ENCODE measurements around the gene MRPL10. TPM values are rescaled to one million over a fixed set of nuclear protein-coding genes. Genes with fewer than 3 reads are reported as not detected.

Gene MRPL10
- polyA plus RNA-seq, 2 of the 4 experiments (the other 2 are of a cell fraction): 62.8 to 97.7 TPM

GRCh38 chr17:47848198-47848513, 16.8 kb upstream of the MRPL10 start (continued):
- TF ChIP-seq FOSB (CRISPR knock-in tag; IDR thresholded peaks at IDR 0.05) (no peak), BCL3 (IDR thresholded peaks at IDR 0.05) (no peak), HMGXB4 (CRISPR knock-in tag; IDR thresholded peaks at IDR 0.05; ENCODE audit: borderline replicate concordance) (no peak), RARB (CRISPR knock-in tag; IDR thresholded peaks at IDR 0.05) (no peak), NPAS2 (CRISPR knock-in tag; IDR thresholded peaks at IDR 0.05; ENCODE audit: borderline replicate concordance) (no peak), MAZ (IDR thresholded peaks at IDR 0.05; ENCODE audit: borderline replicate concordance, low read depth, low read length) (no peak), EP300 (IDR thresholded peaks at IDR 0.05) (no peak)

DNA sequence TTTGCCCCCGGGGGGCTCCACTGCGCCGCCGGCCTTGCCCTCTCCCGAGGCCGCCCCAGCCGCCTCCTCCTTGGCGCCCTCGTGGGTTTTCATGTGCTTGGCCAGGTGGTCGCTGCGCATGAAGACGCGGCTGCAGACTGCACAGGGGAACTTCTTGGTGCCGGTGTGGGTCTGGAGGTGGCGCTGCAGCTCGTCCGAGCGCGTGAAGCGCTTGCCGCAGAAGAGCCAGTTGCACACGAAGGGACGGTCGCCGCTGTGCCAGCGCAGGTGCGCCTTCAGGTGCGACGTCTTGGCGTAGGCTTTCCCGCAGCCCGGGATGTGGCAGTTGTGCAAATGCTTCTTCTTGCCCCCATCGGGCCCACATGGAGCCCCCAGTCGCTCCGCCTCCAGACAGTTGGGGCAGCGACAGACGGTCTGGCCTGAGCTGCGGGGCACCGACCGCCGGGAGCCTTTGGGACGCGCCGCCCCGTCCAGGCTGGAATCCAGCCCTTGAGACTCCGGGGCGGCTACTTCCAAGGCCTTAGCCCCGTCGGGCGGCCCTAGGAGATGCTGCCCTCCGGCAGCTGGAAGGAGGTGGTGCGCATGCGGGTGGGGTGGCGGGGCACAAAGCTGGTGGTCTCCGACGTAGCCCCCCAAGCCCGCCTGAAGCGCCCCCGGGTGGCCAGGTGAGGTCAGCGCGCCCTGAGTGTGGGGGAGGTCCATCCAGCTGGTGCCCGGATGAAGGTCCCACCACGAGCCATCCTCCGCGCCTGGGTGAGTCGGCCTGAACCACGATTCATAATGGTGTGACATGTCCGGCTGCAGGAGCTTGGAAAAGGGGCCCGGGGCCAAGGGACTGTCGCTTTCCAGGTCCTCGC, 16.2 kb upstream of the MRPL10 start:
- ChIA-PET POLR2A (interaction anchor here (1.1 kb wide), 1 partner anchor 48 kb away, joined by 3 read pairs; no protein-coding TSS in a partner anchor), CTCF (interaction anchor here (0.6 to 36.3 kb wide), 16 partner anchors 10 to 1143 kb away, joined by 3 to 1860 read pairs (median 6); partner anchors contain the start of genes LRRC46, MRPL10, OSBPL7 and SP2)
- ATAC-seq (no peak), FAIRE-seq (no peak), DNase-seq (ENCODE audit: low read depth in 1 of 2, low spot score in 1 of 2) (no peak)
- Histone ChIP-seq H3K4me1 (peaks cover 27% of the 10 kb centered on the region), H3K27ac (no peak overlapping the region), H3K9me3 (no peaks in the 10 kb centered on the region), H3K4me3 (no peak overlapping the region), H3K4me2 (no peak overlapping the region)
- 85% methylated on average over 56 of the region's 71 CpGs for WGBS (ENCODE audit: missing lambda C conversion rate)
- TF ChIP-seq ATOH8 (CRISPR knock-in tag; IDR thresholded peaks at IDR 0.05; ENCODE audit: low read depth): no peak
- TF ChIP-seq CBX8 (IDR thresholded peaks at IDR 0.05): no peak
- TF ChIP-seq JUNB (IDR thresholded peaks at IDR 0.05): no peak
- no peak for TF ChIP-seq FOSL2 (IDR thresholded peaks at IDR 0.05)
- TF ChIP-seq FOSL2 (CRISPR knock-in tag; IDR thresholded peaks at IDR 0.05): no peak
- TF ChIP-seq ESRRA (IDR thresholded peaks at IDR 0.05; ENCODE audit: borderline replicate concordance, low read length): no peak
- TF ChIP-seq POLR2AphosphoS2 (conservative IDR thresholded peaks at IDR 0.05; ENCODE audit: low read length): no peak
- TF ChIP-seq RCOR1 (IDR thresholded peaks at IDR 0.05; ENCODE audit: low read depth, low read length): no peak

GRCh38 chr17:47846716-47847340, 15.5 kb upstream of the MRPL10 start:
- POLR2A ChIA-PET: no interaction called here
- peaks cover 27% of the 10 kb centered on the region for H3K4me1 ChIP-seq
- 0 out of 6 replicates have a peak overlapping the region, but pooled peaks of 1 of the 2 experiments have one; percentile 4 for H3K27ac ChIP-seq
- no peaks in the 10 kb centered on the region for H3K9me3 ChIP-seq
- no peak overlapping the region for H3K4me2 ChIP-seq
- WGBS (ENCODE audit: missing lambda C conversion rate): 86% methylated on average over 31 of the region's 31 CpGs
- CTCF ChIA-PET: interaction anchor here (0.7 to 36.3 kb wide), 12 partner anchors 10 to 171 kb away, joined by 3 to 1860 read pairs (median 20); partner anchors contain the start of genes CDK5RAP3, SP2 and SP6
- no peak for FAIRE-seq
- no peak for ATAC-seq
- DNase-seq (ENCODE audit: low read depth in 1 of 2, low spot score in 1 of 2): no peak
- H3K4me3 ChIP-seq: no peak overlapping the region
- TF ChIP-seq HMGXB4 (CRISPR knock-in tag; IDR thresholded peaks at IDR 0.05; ENCODE audit: borderline replicate concordance) (no peak), FOSL2 (IDR thresholded peaks at IDR 0.05) (no peak), FOSL2 (CRISPR knock-in tag; IDR thresholded peaks at IDR 0.05) (no peak), CBX8 (IDR thresholded peaks at IDR 0.05) (no peak), CHD4 (IDR thresholded peaks at IDR 0.05; ENCODE audit: borderline replicate concordance) (no peak), ZSCAN20 (CRISPR knock-in tag; IDR thresholded peaks at IDR 0.05) (no peak), KDM5A (IDR thresholded peaks at IDR 0.05) (no peak), SMC3 (IDR thresholded peaks at IDR 0.05) (no peak), FOSB (CRISPR knock-in tag; IDR thresholded peaks at IDR 0.05) (no peak), POLR2AphosphoS2 (conservative IDR thresholded peaks at IDR 0.05; ENCODE audit: low read length) (no peak), RNF2 (IDR thresholded peaks at IDR 0.05; ENCODE audit: borderline replicate concordance, low read depth) (no peak), POLR2A (IDR thresholded peaks at IDR 0.05; ENCODE audit: low read length) (no peak), HDAC2 (IDR thresholded peaks at IDR 0.05) (no peak), GATA3 (IDR thresholded peaks at IDR 0.05; ENCODE audit: borderline replicate concordance) (no peak), HEYL (CRISPR knock-in tag; IDR thresholded peaks at IDR 0.05) (no peak)
- TF ChIP-seq, protein P1, sequence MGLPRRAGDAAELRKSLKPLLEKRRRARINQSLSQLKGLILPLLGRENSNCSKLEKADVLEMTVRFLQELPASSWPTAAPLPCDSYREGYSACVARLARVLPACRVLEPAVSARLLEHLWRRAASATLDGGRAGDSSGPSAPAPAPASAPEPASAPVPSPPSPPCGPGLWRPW (IDR thresholded peaks at IDR 0.05): no peak
